Fibroblast of lung (primary cell): ENCODE data around the gene RFC4. TPM values are rescaled to one million over a fixed set of nuclear protein-coding genes. Genes with fewer than 3 reads are reported as not detected.
A peak's percentile ranks its signal among the peaks of the same experiment; 100 is the strongest.

ENCODE experiments used
- DNase-seq, 2 donors: peaks; one replicate each; pipeline versions ENCODE4 v3.0.0 to v3.0.0-alpha.2; 2010; ENCODE audit warnings: low read depth in 2 of 2
- H2AFZ ChIP-seq: 2 replicates; pipeline ENCODE4 v1.5.1; 2012; ENCODE audit warnings: low read length, control low read depth, inconsistent platforms
- H3K27ac ChIP-seq: 2 replicates; pipeline ENCODE4 v1.5.1; 2011; ENCODE audit warnings: low read length, control low read depth; ENCODE audit not compliant: insufficient read depth
- H3K27me3 ChIP-seq: 2 replicates; pipeline ENCODE4 v1.5.1; 2011; ENCODE audit warnings: mild to moderate bottlenecking, low read length; ENCODE audit not compliant: control insufficient read depth, insufficient read depth
- H3K36me3 ChIP-seq: 2 replicates; pipeline ENCODE4 v1.5.1; 2011; ENCODE audit warnings: low read length; ENCODE audit not compliant: control insufficient read depth, insufficient read depth
- H3K4me1 ChIP-seq: 2 replicates; pipeline ENCODE4 v1.5.1; 2011; ENCODE audit warnings: low read length; ENCODE audit not compliant: control insufficient read depth, insufficient read depth; ENCODE audit errors: extremely low read depth
- H3K4me2 ChIP-seq: 2 replicates; pipeline ENCODE4 v1.5.1; 2011; ENCODE audit warnings: low read length, control low read depth; ENCODE audit not compliant: insufficient read depth; ENCODE audit errors: extremely low read depth
- H3K4me3 ChIP-seq, 4 experiments: fragments of 200-600 bp in 1 of 4; sonication (generic) in 1 of 4; replicated peaks in 1 of 4; 2 replicates each; pipeline ENCODE4 v1.5.1; 2011 to 2016; ENCODE audit warnings: low read length in 4 of 4, low read depth in 3 of 4, mild to moderate bottlenecking in 3 of 4, control low read depth in 2 of 4, inconsistent platforms in 1 of 4, mixed read lengths in 1 of 4; ENCODE audit not compliant: insufficient read depth in 1 of 4; ENCODE audit errors: control extremely low read depth in 1 of 4
- H3K79me2 ChIP-seq: 2 replicates; pipeline ENCODE4 v1.5.1; 2012; ENCODE audit warnings: mild to moderate bottlenecking, low read length, inconsistent platforms; ENCODE audit not compliant: control insufficient read depth, insufficient read depth
- H3K9ac ChIP-seq: 2 replicates; pipeline ENCODE4 v1.5.1; 2011; ENCODE audit warnings: mild to moderate bottlenecking, low read length, control low read depth; ENCODE audit not compliant: insufficient read depth
- H3K9me3 ChIP-seq: 2 replicates; pipeline ENCODE4 v1.5.1; 2012; ENCODE audit warnings: low read depth, low read length; ENCODE audit not compliant: control insufficient read depth, insufficient read depth
- H4K20me1 ChIP-seq: 2 replicates; pipeline ENCODE4 v1.5.1; 2011; ENCODE audit warnings: low read length; ENCODE audit not compliant: control insufficient read depth, insufficient read depth; ENCODE audit errors: extremely low read depth
- CTCF ChIP-seq, 2 donors: IDR thresholded peaks in 1 of 2; conservative IDR thresholded peaks in 1 of 2; 1 replicate in 1 of 2; 2 replicates in 1 of 2; pipeline ENCODE4 v1.5.1; 2011 to 2012; ENCODE audit warnings: low read length in 2 of 2, control low read depth in 1 of 2, inconsistent platforms in 1 of 2, low read depth in 1 of 2, mild to moderate bottlenecking in 1 of 2
- EZH2 ChIP-seq: IDR thresholded peaks from 2 replicates; pipeline ENCODE4 v1.5.1; 2012; ENCODE audit warnings: low read length, control low read depth, mild to moderate bottlenecking; ENCODE audit errors: missing control alignments
- polyA plus RNA-seq, 2 donors: library from polyadenylated mRNA; depleted of rRNA in 1 of 2; stranded (reverse) in 1 of 2; unstranded in 1 of 2; fragments of >200 nt; gene quantifications; 2 replicates each; pipeline ENCODE4 v1.2.1, GENCODE V29; 2011 to 2012; ENCODE audit warnings: missing spikeins in 1 of 2
- total RNA-seq: library from RNA; depleted of rRNA; stranded (reverse); fragments of >200 nt; gene quantifications from 2 replicates; pipeline ENCODE4 v1.2.1, GENCODE V29; 2014

Gene RFC4
- total and polyA plus RNA-seq, 2 donors (not counting 1 experiment from before 2014, with no cell fraction given) = 15.0 to 16.8 TPM

GRCh38 chr3:186825872-186826409 lies 19.7 kb upstream of the RFC4 start:
- DNase-seq = no peak
- Histone ChIP-seq H3K79me2 (no peaks in the 10 kb centered on the region), H2AFZ (no peak overlapping the region), H3K27me3 (peaks cover 13% of the 10 kb centered on the region), H3K4me1 (peaks cover 19% of the 10 kb centered on the region), H3K9me3 (no peaks in the 10 kb centered on the region), H3K4me3 (peak overlapping the region; percentile 27 to 71 (median 40)), H3K27ac (no peak overlapping the region), H4K20me1 (no peaks in the 10 kb centered on the region), H3K4me2 (peak overlapping the region; percentile 96), H3K36me3 (no peaks in the 10 kb centered on the region), H3K9ac (no peak overlapping the region)
- no peak for TF ChIP-seq EZH2
- no peak for TF ChIP-seq CTCF (conservative IDR thresholded peaks at IDR 0.05 in 1 of 2, IDR thresholded peaks at IDR 0.05 in 1 of 2; ENCODE audit: low read depth in 1 of 2, low read length in 2 of 2)

GRCh38 chr3:186825294-186825821 lies 19.1 kb upstream of the RFC4 start:
- Histone ChIP-seq H2AFZ (peak overlapping the region; percentile 62), H3K4me2 (peak overlapping the region; percentile 96), H3K9me3 (no peaks in the 10 kb centered on the region), H3K27me3 (peaks cover 12% of the 10 kb centered on the region), H3K9ac (no peak overlapping the region), H3K79me2 (no peaks in the 10 kb centered on the region), H3K27ac (peak overlapping the region; percentile 42), H3K36me3 (no peaks in the 10 kb centered on the region), H4K20me1 (no peaks in the 10 kb centered on the region), H3K4me1 (peaks cover 19% of the 10 kb centered on the region), H3K4me3 (peak overlapping the region in 3 of 4 experiments; percentile 27 to 51 (median 39))
- TF ChIP-seq CTCF (conservative IDR thresholded peaks at IDR 0.05 in 1 of 2, IDR thresholded peaks at IDR 0.05 in 1 of 2; ENCODE audit: low read depth in 1 of 2, low read length in 2 of 2) (no peak), EZH2 (no peak)
- peak; percentile 58 to 81 for DNase-seq

GRCh38 chr3:186824430-186825139 lies 18.3 kb upstream of the RFC4 start:
- Histone ChIP-seq H3K9me3 (no peaks in the 10 kb centered on the region), H3K4me2 (peak overlapping the region; percentile 75), H3K9ac (no peak overlapping the region), H4K20me1 (no peaks in the 10 kb centered on the region), H2AFZ (peak overlapping the region; percentile 62), H3K4me1 (peaks cover 19% of the 10 kb centered on the region), H3K4me3 (peak overlapping the region in 1 of 4 experiments; percentile 39), H3K27ac (peak overlapping the region; percentile 42), H3K79me2 (no peaks in the 10 kb centered on the region), H3K27me3 (peaks cover 5% of the 10 kb centered on the region), H3K36me3 (no peaks in the 10 kb centered on the region)
- DNase-seq = no peak
- TF ChIP-seq CTCF (conservative IDR thresholded peaks at IDR 0.05 in 1 of 2, IDR thresholded peaks at IDR 0.05 in 1 of 2; ENCODE audit: low read depth in 1 of 2, low read length in 2 of 2) (no peak), EZH2 (no peak)
